Stomach (tissue), 9 donors: ENCODE data around the gene ARHGAP22. TPM values are rescaled to one million over a fixed set of nuclear protein-coding genes. Genes with fewer than 3 reads are reported as not detected.

ENCODE experiments used
- DNase-seq, 2 donors: peaks; one replicate each; pipeline versions ENCODE4 v3.0.0 to v3.0.0-alpha.2; 2013 to 2019
- H3K27ac ChIP-seq, 5 donors: fragments of 200-600 bp in 4 of 5; sonication (generic) in 4 of 5; one replicate each; pipeline ENCODE4 v1.5.1; 2013 to 2019; ENCODE audit warnings: mild to moderate bottlenecking in 1 of 5, moderate library complexity in 1 of 5
- H3K27me3 ChIP-seq, 3 donors: fragments of 200-600 bp; sonication (generic); one replicate each; pipeline ENCODE4 v1.5.1; 2017 to 2019; ENCODE audit warnings: mixed run types in 1 of 3
- H3K36me3 ChIP-seq, 4 donors: fragments of 200-600 bp; sonication (generic); 1 replicate in 3 of 4; 2 replicates in 1 of 4; pipeline ENCODE4 v1.5.1; 2016 to 2019
- H3K4me1 ChIP-seq, 4 donors: fragments of 200-600 bp; sonication (generic); one replicate each; pipeline ENCODE4 v1.5.1; 2016 to 2019
- H3K4me3 ChIP-seq, 4 donors: fragments of 200-600 bp; sonication (generic) in 3 of 4; one replicate each; pipeline ENCODE4 v1.5.1; 2016 to 2019; ENCODE audit warnings: mild to moderate bottlenecking in 1 of 4
- H3K9me3 ChIP-seq, 4 donors: fragments of 200-600 bp; sonication (generic); one replicate each; pipeline ENCODE4 v1.5.1; 2016 to 2019
- CTCF ChIP-seq, 7 experiments: fragments of 450-650 bp in 4 of 7; fragments of 200-600 bp in 3 of 7; sonication (generic) in 3 of 7; IDR thresholded peaks; one replicate each; pipeline ENCODE4 v1.5.1; 2016 to 2019; ENCODE audit warnings: antibody characterized with exemption in 7 of 7, control low read depth in 2 of 7, mild to moderate bottlenecking in 1 of 7
- EP300 ChIP-seq: sonication (generic); formaldehyde crosslinking; IDR thresholded peaks from one replicate; pipeline ENCODE4 v1.6.1; 2017; ENCODE audit warnings: antibody characterized with exemption
- POLR2A ChIP-seq, 4 donors: fragments of 450-650 bp; IDR thresholded peaks; one replicate each; pipeline ENCODE4 v1.6.1; 2016; ENCODE audit warnings: antibody characterized with exemption in 4 of 4, control low read depth in 2 of 4, mild to moderate bottlenecking in 1 of 4, moderate library complexity in 1 of 4
- POLR2AphosphoS5 ChIP-seq, 3 donors: sonication (generic); formaldehyde crosslinking; IDR thresholded peaks; one replicate each; pipeline ENCODE4 v1.6.1; 2016; ENCODE audit warnings: antibody characterized with exemption in 3 of 3
- WGBS, 5 donors: extraction: QIAGEN DNeasy Blood & Tissue Kit in 3 of 5; methylation state at CpG; one replicate each; pipeline versions ENCODE4 v1.1.5 to v1.1.7; 2013 to 2018; 5-methylcytosine and 5-hydroxymethylcytosine counted together
- intact Hi-C: fragments of 100-400 bp; cut with DNase I; formaldehyde crosslinking; loops from one replicate; pipeline ENCODE4 v1.15.1; 2023; ENCODE audit warnings: low total_unique reads
- polyA plus RNA-seq, 3 donors: library from polyadenylated mRNA; stranded (reverse); fragments of 200-250 nt; gene quantifications; one replicate each; pipeline ENCODE4 v1.2.3, GENCODE V29; 2013
- total RNA-seq, 5 donors: library from RNA; depleted of rRNA; stranded (reverse); fragments of >200 nt; gene quantifications; one replicate each; pipeline versions ENCODE4 v1.1.0 to v1.2.3, GENCODE V29; 2014 to 2016
- donor health status: healthy with polysubstance abuse.
- donor health status: Bipolar disorder and iron deficiency.
- donor health status: healthy.

Gene ARHGAP22
- total and polyA plus RNA-seq, 8 donors: 1.3 to 28.6 (median 2.2) TPM; not detected in 1

- no peaks in the 10 kb centered on the region for H3K9me3 ChIP-seq
- H3K36me3 ChIP-seq: no peaks in the 10 kb centered on the region
- TF ChIP-seq POLR2AphosphoS5 (IDR thresholded peaks at IDR 0.05) (no peak), EP300 (no peak), CTCF (IDR thresholded peaks at IDR 0.05) (no peak), POLR2A (IDR thresholded peaks at IDR 0.05) (no peak)
- H3K27me3 ChIP-seq: peaks cover 0 to 6% (median 0%) of the 10 kb centered on the region in 3 donors
- intact Hi-C loops: no loop called here
- H3K4me3 ChIP-seq: no peak overlapping the region
- DNase-seq: no peak
- no peaks in the 10 kb centered on the region for H3K4me1 ChIP-seq
- H3K27ac ChIP-seq: no peak overlapping the region
- 49 to 68% (median 63%) methylated on average over 7 of the region's 7 CpGs for WGBS, 5 donors
Measured at GRCh38 chr10:48594803-48595538, 9.9 kb downstream of the ARHGAP22 start.

GRCh38 chr10:48594371-48594770, 10.5 kb downstream of the ARHGAP22 start:
- no peaks in the 10 kb centered on the region for H3K9me3 ChIP-seq
- TF ChIP-seq POLR2A (IDR thresholded peaks at IDR 0.05) (no peak), EP300 (no peak), CTCF (IDR thresholded peaks at IDR 0.05) (no peak), POLR2AphosphoS5 (IDR thresholded peaks at IDR 0.05) (no peak)
- H3K27me3 ChIP-seq: peaks cover 0 to 6% (median 0%) of the 10 kb centered on the region in 3 donors
- no peak overlapping the region for H3K4me3 ChIP-seq
- intact Hi-C loops: no loop called here
- 60 to 89% (median 81%) methylated on average over 4 of the region's 4 CpGs for WGBS, 5 donors
- no peaks in the 10 kb centered on the region for H3K36me3 ChIP-seq
- no peak for DNase-seq
- no peak overlapping the region for H3K27ac ChIP-seq
- no peaks in the 10 kb centered on the region for H3K4me1 ChIP-seq

- no peak overlapping the region for H3K27ac ChIP-seq
- H3K4me1 ChIP-seq: no peaks in the 10 kb centered on the region
- H3K4me3 ChIP-seq: no peak overlapping the region
- 80 to 90% (median 86%) methylated on average over 6 of the region's 6 CpGs for WGBS, 5 donors
- intact Hi-C loops: no loop called here
- no peaks in the 10 kb centered on the region for H3K36me3 ChIP-seq
- peaks cover 0 to 6% (median 0%) of the 10 kb centered on the region in 3 donors for H3K27me3 ChIP-seq
- TF ChIP-seq EP300 (no peak), POLR2A (IDR thresholded peaks at IDR 0.05) (no peak), CTCF (IDR thresholded peaks at IDR 0.05) (no peak), POLR2AphosphoS5 (IDR thresholded peaks at IDR 0.05) (no peak)
- H3K9me3 ChIP-seq: no peaks in the 10 kb centered on the region
- no peak for DNase-seq
Measured at GRCh38 chr10:48592346-48592745, 12.5 kb downstream of the ARHGAP22 start.

- Histone ChIP-seq H3K4me3 (no peak overlapping the region), H3K36me3 (no peaks in the 10 kb centered on the region), H3K4me1 (no peaks in the 10 kb centered on the region), H3K27me3 (peaks cover 0 to 6% (median 0%) of the 10 kb centered on the region in 3 donors), H3K27ac (no peak overlapping the region), H3K9me3 (no peaks in the 10 kb centered on the region)
- no peak for TF ChIP-seq CTCF (IDR thresholded peaks at IDR 0.05)
- TF ChIP-seq POLR2A (IDR thresholded peaks at IDR 0.05): no peak
- no peak for TF ChIP-seq POLR2AphosphoS5 (IDR thresholded peaks at IDR 0.05)
- no peak for TF ChIP-seq EP300
- intact Hi-C loops: no loop called here
- DNase-seq: no peak
- 62 to 86% (median 70%) methylated on average over 10 of the region's 10 CpGs for WGBS, 5 donors
Measured at GRCh38 chr10:48590945-48591344, 13.9 kb downstream of the ARHGAP22 start.
